RPMI8226 (cell line): Measurements from ENCODE around the gene UBE2U.

ENCODE experiments used
- DNase-seq: peaks from one replicate; pipeline ENCODE4 v3.0.0-alpha.2; 2015

The UBE2U gene

DNA sequence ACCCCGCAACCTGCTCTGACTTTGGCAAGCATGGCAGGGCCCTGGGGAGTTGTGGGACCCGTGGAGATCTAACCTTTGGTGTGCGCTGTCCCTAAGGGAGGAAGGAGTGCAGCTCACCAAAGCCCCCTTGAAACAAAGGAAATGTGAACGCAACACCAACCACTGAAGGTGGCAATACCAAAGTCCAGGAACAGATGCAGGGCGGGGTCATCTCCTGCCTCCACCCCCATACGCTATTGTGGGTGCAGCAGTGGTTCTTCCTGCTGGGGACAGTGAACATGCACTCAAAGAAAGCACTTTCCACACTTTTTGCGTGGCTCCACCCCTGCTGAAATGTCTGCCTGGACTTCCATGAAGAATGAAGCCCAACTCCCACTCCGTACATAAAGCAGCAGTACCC, 93.0 kb downstream of the UBE2U start:
- no peak for DNase-seq

DNA sequence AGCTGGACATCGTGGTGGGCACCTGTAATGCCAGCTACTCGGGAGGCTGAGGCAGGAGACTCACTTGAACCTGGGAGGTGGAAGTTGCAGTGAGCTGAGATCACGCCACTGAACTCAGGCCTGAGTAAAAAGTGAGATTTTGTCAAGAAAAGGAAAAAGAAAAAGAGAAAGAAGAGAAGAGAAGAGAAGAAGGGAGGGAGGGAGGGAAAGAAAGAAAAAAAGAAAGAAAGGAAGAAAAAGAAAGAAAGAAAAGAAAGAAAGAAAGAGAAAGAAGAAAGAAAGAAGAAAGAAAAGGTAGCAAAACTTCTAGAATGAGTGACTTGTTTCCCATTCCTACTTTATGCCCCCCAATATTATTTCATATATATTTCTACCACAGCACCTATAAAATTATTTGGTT, 98.8 kb downstream of the UBE2U start:
- no peak for DNase-seq

DNA sequence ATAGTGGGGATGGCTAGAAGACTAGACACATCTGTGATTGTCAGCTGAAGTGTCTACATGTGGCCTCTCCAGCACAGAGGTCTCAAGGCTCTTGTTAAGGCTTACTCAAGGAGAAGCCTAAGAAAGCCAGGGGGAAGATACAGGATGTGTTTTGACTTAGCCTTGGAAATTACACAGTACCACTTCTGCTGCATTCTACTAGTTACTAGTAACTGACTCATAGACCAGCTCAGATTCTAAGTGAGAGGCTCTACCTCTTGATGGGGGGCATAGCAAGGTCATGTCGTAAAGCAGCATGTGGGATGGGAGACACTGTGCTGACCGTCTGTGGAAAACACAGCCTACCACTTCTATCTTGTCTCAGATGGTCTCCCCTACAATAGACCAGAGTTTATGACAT, 99.5 kb downstream of the UBE2U start:
- DNase-seq: no peak

DNA sequence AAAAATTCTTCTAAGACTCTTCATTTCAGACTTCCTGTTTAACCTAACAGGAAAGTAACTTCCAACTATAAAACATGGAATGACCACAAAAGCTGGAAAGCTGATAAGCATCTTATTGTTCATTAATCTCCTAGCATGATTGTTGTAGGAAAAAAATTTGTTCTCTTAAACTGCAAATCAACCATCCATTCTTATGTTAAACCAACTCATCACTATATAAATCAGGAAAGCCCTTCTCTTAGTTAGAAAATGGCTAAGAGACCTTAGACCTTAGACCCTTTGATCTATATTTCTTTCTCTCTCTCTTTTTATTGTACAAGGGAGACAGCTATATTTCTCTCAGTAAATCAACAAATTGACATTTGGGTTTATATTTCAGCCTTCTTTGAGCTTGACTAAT, 101.4 kb downstream of the UBE2U start:
- DNase-seq: no peak

DNA sequence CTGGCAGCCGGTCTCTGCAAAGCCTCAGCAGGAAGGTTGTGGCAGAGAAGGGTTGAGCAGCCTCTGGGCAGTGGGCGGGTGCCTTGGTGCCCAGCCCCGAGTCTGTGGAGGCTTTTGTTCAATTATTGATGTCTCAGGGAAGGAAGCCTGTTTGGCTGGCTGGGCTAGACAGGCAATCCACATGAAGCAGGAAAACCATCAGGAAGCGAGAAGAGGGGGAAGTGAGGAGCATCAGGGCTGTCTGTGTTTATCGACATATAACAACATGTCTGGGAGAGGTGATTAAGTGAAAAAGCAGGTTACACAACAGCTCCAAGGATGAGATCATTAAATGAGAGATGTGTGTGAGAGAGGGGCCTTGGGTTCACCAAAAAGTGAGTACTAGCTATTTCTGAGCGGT, 105.4 kb downstream of the UBE2U start:
- no peak for DNase-seq

DNA sequence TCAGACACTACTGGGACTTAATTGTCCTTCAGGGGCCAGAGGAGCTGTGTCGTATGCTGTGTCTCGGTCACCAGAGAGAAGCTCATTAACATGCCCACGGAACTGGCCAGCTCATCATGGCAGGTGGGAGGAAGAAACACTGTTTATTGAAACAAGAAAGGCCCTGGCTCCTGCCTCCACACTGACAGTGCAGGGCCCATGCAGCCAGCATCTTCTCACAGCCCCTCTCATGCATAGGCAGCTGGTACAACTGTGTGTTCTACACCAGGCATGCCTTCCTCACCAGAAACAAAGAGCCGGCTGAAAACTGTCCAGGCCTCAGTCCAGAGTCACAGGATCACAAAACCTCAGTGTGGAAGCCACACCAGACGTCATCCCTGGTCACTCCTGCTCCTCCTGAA, 106.0 kb downstream of the UBE2U start:
- no peak for DNase-seq

DNA sequence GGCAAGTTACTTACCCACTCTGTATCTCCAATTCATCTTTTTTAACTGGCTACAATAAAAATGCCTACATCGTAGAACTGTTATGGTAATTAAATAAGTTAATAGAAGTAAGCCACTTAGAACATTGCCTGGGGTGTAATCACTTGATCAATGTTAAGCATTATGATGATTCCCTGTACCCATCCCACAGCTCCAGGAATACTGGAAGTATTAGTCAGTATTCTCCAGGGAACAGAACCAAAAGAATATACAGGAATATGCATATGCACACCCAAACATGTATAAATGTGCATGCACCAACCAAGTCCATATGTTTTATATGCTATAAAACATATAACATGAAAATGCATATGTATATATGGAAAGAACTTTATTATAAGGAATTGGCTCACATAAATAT, 107.3 kb downstream of the UBE2U start:
- no peak for DNase-seq

DNA sequence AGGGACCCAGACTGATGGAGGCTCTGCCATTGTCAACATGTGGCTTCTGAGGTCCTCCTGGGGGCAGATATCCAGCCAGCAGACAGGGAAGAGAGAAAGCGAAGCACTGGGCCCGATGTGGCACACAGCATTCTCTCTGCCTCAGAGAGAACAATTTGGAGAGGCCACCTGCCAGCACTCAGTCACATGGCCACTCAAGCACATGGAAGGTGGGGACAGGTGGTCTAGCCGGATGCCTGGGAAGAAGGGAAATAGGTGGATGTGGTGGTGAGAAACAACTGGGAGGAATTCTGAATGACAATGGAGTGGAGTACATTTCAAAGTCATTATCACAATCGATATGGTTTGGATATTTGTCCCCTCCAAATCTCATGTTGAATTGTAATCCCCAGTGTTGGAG, 109.0 kb downstream of the UBE2U start:
- no peak for DNase-seq

DNA sequence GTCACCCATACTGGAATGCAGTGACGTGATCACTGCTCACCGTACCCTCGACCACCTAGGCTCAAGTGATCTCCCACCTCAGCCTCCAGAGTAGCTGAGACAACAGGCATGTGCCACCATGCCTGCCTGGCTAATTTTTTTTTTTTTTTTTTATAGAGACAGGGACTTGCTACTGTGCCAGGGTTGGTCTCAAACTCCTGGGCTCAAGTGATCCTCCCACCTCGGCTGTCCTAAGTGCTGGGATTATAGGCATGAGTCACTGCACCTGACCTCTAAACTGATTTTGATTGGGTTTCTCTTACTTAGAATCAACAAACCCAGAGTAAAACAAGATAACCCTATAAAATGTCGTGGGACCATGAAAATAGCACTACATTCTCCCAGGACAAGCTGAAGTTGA, 112.0 kb downstream of the UBE2U start:
- DNase-seq: no peak
